Fibroblast of upper back skin (primary cell): Measurements from ENCODE around the gene PIGM.

ENCODE experiments used
- DNase-seq: peaks from one replicate; pipeline ENCODE4 v3.0.0-alpha.2; 2013

The PIGM gene

GRCh38 chr1:159985473-159985872 lies 46.3 kb downstream of the PIGM start:
- no peak for DNase-seq

DNA sequence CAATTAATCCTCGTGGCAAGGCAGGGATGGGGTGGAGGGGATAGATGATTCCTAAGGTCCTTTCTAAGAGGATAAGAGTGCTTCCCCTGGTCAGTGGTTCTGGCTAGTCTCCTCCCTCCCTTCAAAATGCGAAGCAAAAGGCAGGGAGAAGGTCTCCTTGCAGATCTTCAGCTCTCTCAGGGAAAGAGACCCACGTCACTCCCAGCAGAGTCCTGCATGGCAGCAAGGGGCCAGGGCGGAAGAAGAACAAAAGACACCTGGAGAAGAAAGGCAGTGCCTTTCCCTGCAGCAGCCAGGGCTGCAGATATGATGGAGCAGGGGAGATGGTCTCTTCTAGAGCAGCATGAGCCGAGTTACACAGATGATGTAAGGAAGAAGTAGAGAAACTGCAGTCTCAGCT lies 48.1 kb downstream of the PIGM start:
- no peak for DNase-seq

DNA sequence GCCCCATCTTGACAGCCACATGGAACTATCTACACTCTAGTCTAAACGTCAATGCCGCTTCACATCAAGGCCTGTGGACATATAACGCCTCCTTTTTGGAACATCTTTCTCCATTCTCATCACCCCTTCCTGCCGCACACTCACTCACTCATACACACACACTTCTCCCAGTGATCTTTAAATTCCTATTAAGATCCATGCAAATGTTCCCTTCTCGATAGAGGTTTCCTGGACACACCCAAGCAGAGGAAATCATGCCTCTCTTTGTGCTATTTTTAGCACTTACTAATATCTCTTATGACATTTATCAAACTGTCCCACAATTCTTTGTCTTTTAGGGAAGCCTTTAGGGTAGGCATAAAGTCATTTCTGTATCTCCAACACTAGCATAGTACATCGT lies 49.5 kb downstream of the PIGM start:
- no peak for DNase-seq

- DNase-seq, result no peak
Observed at GRCh38 chr1:159981351-159982055, 50.3 kb downstream of the PIGM start.

GRCh38 chr1:159980786-159981185 lies 51.0 kb downstream of the PIGM start:
- DNase-seq, result no peak

- DNase-seq, result no peak
Observed at GRCh38 chr1:159980076-159980475, 51.7 kb downstream of the PIGM start.

DNA sequence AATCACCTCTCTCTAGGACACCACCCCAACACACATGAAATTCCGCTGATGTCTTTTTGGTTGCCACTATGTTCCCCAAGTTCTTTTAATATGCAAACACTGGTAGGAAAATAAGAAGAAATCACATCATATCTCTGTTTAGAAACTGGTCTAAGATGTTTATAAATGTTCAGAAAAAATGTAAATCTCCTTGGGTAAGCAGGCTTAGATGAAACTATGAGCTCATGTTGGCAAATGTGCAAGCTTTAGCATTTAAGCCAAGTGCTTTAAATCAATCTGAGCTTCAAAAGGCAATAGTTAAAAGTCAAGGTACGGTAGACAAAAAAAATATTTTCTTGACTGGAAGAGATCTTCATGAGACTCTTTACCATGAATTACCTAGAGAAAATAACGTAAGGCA lies 52.5 kb downstream of the PIGM start:
- no peak for DNase-seq

- no peak for DNase-seq
Observed at GRCh38 chr1:159978107-159978398, 53.7 kb downstream of the PIGM start.

DNA sequence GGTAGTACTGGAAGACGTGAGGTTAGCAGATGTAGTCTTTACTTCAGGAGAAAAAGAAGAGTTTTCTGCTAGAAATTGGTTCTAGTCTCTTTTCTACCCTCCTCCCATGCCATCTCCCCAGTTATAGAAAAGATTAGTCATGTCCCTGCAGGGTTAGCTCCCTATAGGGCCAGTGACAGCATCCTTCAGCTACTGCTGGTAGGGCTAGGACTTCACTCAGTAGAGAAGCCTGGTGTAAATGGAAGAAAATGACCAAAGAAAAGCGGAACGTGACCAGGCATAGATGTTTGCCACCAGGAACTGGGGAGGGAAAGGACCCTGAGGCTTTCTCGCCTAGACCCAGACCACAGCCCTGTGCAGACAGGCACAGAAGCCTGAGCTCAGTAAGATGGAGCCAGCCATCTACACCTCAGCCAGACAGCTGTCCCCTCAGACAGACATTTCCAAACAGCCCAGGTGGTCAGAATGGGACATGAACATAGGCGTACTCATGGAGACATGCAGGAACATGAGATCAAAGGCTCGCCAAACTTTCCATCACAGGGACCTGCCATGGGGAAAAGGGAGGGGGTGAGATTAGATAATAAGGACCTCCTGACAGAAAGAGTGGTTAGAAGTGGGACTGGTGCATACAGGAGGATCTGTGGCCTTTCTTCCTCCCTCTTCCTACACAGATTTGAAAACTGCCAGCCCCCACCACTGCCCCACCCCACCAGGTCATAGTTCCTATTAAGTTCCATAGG lies 54.3 kb downstream of the PIGM start:
- DNase-seq, result no peak
